GM12892 (cell line): Measurements from ENCODE around the gene ZMIZ1.

Experiments
- DNase-seq: peaks from one replicate; pipeline ENCODE4 v3.0.0; 2011; ENCODE audit not compliant: insufficient read length
- FAIRE-seq: peaks from 2 replicates; lab custom pipeline; 2011; peaks lifted over from hg19 to GRCh38; lab: Jason Lieb, UNC
- POLR2A ChIP-seq: IDR thresholded peaks from 2 replicates; pipeline ENCODE4 v1.6.1; 2011; ENCODE audit warnings: low read depth, low read length, control low read depth
- POLR2AphosphoS5 ChIP-seq: IDR thresholded peaks from 2 replicates; pipeline ENCODE4 v1.6.1; 2011; ENCODE audit warnings: low read depth, low read length, control low read depth
- TAF1 ChIP-seq: IDR thresholded peaks from 2 replicates; pipeline ENCODE4 v1.6.1; 2011; ENCODE audit warnings: low read depth, mild to moderate bottlenecking, control low read depth, low read length, borderline replicate concordance

ZMIZ1 gene

DNA sequence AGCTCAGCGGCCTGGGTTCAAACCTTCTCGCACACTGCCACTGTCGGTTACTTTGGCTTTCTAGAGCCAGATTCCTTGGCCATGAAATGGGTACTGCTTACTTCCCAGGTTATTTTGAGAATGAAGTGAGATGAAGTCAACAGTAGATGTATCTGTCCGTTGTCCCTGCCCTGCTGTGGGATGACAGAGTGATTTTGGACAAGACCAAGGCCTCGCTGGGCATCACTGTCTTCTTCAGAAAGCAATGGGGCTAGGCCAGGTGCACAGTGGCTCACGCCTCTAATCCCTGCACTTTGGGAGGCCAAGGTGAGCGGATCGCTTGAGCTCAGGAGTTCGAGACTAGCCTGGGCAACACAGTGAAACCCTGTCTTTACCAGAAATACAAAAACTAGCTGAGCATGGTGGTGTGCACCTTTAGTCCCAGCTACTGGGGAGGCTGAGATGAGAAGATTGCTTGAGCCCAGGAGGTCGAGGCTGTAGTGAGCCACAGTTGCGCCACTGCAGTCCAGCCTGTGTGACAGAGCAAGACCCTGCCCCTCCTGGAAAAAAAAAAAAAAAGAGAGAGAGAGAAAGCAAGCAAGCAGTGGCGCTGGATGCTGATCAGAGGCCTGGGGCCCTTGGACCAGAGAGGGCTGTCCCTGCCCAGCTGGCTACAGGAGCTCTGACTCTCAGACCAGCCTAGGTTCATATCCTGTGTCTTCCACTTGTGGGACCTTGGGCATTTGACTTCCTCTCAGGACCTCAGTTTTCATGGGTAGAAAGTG, 25.8 kb downstream of the ZMIZ1 start:
- TF ChIP-seq POLR2AphosphoS5 = no peak
- TF ChIP-seq TAF1 = no peak
- TF ChIP-seq POLR2A = no peak
- FAIRE-seq (peak; percentile 54), DNase-seq (no peak)

DNA sequence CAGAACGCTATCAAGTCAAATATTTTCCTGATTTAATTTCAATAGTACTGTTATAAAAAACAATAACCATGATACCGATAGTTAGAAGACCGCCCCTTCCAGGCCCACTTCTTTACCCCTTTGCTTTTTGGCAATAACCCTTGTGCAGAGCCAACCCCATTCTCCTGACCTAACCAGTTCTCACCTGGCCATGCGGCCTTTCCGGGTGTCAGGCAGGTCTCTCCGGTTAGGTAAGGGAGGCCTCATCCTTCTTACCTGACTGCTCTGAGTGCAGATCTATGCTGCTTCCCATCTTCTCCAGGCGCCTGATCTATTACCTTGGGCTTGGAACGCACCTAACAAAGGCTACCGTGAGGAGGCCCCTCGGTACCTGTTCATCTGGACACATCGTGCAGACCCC, 26.6 kb downstream of the ZMIZ1 start:
- FAIRE-seq (no peak), DNase-seq (no peak)
- TF ChIP-seq POLR2AphosphoS5 (no peak), POLR2A (no peak), TAF1 (no peak)

DNA sequence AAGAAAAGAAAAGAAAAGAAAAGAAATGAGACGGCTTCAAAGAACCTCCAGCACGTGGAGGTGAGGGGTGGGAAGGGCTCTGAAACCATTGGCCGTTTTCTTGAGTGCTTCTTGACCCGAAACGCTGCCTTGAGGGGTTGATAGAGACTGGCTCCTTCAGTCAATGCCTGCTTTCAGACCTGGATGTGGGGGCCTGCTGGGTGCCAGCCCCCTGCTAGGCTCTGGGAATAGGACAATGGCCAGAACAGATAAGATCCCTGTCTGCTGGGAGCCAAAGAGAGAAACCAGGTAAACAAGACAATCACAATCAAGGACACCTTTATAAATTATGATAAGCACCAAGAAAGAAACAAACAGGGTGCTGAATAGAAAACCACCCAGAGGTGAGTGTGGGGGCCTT, 27.7 kb downstream of the ZMIZ1 start:
- TF ChIP-seq TAF1 (no peak), POLR2AphosphoS5 (no peak), POLR2A (no peak)
- no peak for FAIRE-seq
- no peak for DNase-seq

DNA sequence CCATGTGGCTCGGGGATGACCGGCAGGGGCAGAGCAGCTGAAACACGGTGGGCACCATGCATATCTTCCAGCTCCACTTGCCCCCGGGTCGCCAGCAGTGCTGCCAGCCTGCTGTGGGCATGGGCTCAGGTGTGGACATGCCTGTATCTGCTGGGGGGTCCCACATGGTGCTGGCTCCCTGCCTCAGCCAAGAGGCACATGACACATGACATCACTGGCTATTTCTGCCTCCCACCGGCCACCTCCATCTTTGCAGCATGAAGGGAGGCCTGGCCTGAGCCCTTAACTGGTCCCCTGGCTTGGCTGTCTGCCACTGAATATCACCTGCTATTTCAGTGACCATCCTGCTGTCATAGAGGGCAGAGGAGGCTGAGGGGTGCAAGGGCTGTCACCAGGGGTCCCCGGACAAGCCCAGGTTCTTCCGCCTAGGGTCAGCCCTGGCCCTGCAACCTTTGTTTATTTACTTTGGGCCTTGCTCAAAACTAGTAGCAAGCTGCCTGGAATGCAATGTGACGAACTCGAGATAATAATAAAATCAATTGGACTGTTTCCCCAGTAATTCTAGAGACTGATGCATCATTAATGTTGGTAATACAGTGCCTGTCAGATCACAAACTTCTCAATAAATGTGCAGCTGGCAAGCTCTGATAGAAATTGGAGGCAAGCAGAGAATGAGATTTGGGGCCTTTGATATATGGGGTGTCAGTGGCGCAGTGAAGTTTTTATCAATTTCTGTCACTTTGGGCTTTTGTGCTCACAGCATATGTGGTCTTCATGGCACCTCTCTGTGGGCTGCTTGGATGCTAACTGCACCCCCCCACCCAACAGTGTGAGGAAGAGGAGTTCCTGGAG, 28.5 kb downstream of the ZMIZ1 start:
- no peak for DNase-seq
- TF ChIP-seq TAF1 (no peak), POLR2A (no peak), POLR2AphosphoS5 (no peak)
- FAIRE-seq = no peak

DNA sequence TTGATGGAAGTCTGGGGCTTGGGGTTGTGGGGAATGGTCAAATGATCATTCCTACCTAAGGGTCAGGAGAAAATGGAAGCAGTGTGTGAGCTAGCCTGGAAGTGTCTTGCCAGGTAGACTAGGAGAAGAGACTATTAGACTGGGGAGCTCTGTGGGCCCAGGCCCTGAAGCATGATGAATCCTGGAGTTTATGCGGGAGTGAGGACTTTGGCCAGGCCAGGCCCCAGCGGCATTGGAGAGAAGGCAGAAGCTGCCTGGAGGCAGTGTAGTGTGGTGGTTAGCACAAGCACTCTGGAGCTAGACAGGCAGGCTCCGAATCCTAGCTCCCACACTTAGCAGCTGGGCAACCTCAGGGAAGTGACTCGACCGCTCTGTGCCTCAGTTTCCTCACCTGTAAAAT, 29.3 kb downstream of the ZMIZ1 start:
- FAIRE-seq (no peak), DNase-seq (no peak)
- TF ChIP-seq TAF1 (no peak), POLR2AphosphoS5 (no peak), POLR2A (no peak)

DNA sequence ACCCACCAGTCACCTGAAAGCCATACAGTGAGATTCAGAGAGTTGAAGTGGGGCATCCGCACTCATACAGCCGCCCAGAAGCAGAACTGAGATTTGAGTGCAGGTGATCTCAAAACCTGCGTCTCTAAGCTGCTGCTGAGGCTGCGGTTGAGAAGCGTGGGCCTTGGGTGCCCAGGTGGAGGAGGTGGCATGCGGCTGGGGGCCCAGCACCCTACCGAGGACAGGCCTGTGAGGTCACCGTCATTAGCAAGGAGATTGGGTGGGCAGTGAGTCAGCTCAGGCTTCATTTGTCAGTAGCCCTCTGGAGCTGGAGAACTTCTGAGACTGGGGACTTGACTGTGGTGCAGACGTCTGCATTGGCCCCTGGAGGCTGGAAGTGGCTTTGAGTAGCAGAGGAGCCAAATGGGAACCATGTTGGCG, 29.8 kb downstream of the ZMIZ1 start:
- FAIRE-seq = peak; percentile 78
- peak; percentile 68 for DNase-seq
- TF ChIP-seq POLR2AphosphoS5 (no peak), POLR2A (no peak), TAF1 (no peak)

DNA sequence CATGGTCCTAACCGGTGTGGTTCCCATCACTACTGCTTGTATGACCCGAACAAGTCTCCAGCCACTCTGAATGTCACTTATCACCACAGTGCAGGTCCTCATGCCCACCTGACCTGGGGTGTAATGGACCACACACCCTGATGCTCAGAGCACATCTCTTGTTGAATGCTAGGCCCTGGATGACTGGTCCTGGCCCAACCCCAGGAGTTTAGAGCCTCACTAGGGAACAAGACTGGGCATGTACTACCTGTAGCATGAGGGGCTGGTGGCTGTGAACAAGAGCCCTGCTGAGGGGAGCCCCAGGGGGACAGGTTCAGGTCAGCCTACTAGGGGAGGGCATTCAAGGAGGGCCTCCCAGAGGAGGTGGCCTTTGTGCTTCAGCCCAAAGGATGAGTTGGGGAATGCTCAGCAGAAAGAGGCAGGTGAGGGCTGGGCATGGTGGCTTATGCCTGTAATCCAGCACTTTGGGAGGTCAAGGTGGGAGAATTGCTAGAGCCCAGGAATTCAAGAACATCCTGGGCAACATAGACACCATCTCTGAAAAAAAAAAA, 31.2 kb downstream of the ZMIZ1 start:
- DNase-seq (no peak), FAIRE-seq (no peak)
- no peak for TF ChIP-seq POLR2AphosphoS5
- TF ChIP-seq POLR2A = no peak
- no peak for TF ChIP-seq TAF1

DNA sequence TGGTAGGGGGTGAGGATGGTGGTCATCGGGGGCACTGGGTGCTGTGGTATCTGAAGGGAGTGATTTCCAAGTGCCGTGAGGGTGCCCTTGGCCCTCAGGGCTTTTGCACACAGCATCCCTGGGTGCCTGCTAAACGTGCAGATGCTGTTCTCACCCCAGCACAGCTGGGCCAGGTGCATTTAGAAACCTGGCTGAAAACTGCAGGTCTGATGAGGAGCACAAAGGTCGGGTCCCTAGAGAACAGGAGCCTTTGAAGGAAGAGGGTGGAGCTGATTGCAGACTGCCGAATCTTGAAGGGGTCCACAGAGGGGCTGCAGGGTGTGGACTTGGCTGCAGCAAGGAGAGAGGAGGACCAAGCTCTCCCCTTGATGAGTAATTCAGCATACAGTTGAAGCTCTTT, 32.0 kb downstream of the ZMIZ1 start:
- FAIRE-seq = no peak
- no peak for DNase-seq
- TF ChIP-seq TAF1 (no peak), POLR2A (no peak), POLR2AphosphoS5 (no peak)

DNA sequence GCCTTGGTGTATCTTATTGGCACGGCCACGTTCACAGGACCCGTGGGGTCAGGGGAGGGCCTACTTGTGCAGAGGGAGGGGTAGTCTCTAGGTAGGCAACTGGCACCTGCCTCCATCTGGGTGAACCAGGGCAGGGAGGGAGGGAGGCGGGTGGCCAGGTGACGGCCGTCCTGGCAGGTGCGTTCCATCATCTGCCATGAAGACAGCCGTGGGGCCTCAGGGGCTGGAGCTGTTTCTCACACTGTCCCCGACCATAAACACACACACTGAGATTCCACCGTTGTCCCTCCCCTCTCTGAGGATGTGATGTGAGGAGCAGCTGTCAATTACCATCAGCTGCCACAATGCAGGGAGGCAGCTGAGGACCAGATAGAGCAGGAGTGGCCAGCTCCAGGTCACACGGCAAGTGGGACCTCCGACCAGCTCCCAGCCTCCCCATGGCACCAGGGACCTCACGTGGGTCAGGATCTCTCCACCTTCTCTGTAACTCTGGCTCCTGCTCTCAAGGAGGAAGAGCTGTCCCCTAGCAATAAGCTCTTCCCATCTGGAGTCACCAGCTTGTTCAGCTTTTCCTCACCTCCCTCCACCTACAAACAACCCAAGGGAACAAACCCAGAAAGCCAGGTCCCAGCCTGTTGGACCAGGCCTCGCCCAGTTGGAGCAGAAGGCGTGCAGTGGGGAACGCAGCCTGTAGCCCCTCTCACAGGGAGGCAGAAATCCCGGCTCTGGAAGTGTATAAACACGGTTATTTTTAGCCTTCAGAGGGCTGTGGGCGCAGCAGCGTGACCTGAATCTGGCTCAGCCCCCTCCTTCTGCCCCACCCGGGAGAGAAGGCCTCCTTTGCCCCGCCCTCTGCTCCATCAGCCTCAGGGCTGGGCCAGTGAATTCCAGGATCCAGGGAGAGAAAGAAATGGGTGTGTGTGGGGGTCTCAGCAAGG, 33.1 kb downstream of the ZMIZ1 start:
- DNase-seq = no peak
- FAIRE-seq = no peak
- no peak for TF ChIP-seq POLR2AphosphoS5
- no peak for TF ChIP-seq TAF1
- no peak for TF ChIP-seq POLR2A

DNA sequence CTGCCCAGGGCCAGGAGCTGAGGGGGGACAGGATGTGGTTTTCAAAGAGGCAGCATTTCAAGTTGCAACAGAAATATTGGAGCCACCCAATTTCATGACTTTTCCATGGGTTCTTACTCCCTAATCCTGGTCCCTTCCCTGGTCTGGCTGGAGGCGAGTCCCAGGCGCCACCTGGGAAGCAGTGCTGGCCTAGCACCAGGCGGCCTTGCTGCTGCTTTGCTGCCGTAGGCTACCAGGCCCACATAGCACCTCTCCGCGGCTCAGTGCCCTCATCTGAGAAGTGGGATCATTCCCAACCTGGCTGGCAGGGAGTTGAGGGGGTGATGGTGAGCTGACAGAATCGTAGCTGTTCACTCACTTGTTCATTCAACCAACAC, 33.7 kb downstream of the ZMIZ1 start:
- no peak for TF ChIP-seq POLR2AphosphoS5
- TF ChIP-seq POLR2A = no peak
- TF ChIP-seq TAF1 = no peak
- FAIRE-seq (no peak), DNase-seq (no peak)

DNA sequence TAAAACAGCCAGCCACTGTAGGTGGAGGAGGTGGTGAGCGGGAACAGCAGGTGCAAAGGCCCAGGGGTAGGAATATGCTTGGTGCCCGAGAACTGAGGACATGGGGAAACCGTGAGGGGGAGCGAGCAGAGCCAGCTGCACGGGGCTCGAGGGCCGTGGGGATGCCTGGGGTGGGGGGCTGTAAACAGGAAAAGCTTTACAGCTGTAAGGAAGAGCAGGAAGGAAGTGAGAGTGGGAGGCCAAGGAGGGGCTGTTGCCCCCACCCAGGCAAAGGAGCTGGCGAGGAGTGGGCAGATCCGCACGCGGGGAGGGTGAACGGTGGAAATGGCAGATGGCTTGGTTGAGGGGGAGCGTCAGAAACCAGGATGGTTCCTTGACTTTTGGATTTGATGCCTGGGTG, 34.4 kb downstream of the ZMIZ1 start:
- no peak for FAIRE-seq
- TF ChIP-seq POLR2AphosphoS5 = no peak
- no peak for TF ChIP-seq POLR2A
- TF ChIP-seq TAF1 = no peak
- DNase-seq = no peak
